Trophoblast cell (in vitro differentiated cells and primary cell): ENCODE results near the gene SLC4A4. TPM values are rescaled to one million over a fixed set of nuclear protein-coding genes. Genes with fewer than 3 reads are reported as not detected.

Experiments
- DNase-seq, 2 donors: peaks; one replicate each; pipeline ENCODE4 v3.0.0-alpha.2; 2016
- H2AFZ ChIP-seq: 2 replicates; pipeline ENCODE4 v1.6.1; 2013; ENCODE audit warnings: low read length, moderate library complexity, mild to moderate bottlenecking; ENCODE audit not compliant: insufficient read depth, poor library complexity
- H2AK5ac ChIP-seq: 2 replicates; pipeline ENCODE4 v1.6.1; 2013; ENCODE audit warnings: mild to moderate bottlenecking, low read length
- H2BK120ac ChIP-seq: 2 replicates; pipeline ENCODE4 v1.6.1; 2013; ENCODE audit warnings: low read length, mild to moderate bottlenecking, moderate library complexity; ENCODE audit not compliant: insufficient read depth, poor library complexity
- H2BK12ac ChIP-seq: 2 replicates; pipeline ENCODE4 v1.6.1; 2013; ENCODE audit warnings: mild to moderate bottlenecking, low read length, moderate library complexity
- H2BK5ac ChIP-seq: 2 replicates; pipeline ENCODE4 v1.6.1; 2013; ENCODE audit warnings: low read length, low read depth, moderate library complexity, mild to moderate bottlenecking; ENCODE audit not compliant: poor library complexity
- H3K14ac ChIP-seq: 2 replicates; pipeline ENCODE4 v1.6.1; 2013; ENCODE audit warnings: mild to moderate bottlenecking, low read length
- H3K18ac ChIP-seq: 2 replicates; pipeline ENCODE4 v1.6.1; 2013; ENCODE audit warnings: mild to moderate bottlenecking, low read length
- H3K23ac ChIP-seq: 2 replicates; pipeline ENCODE4 v1.6.1; 2013; ENCODE audit warnings: low read length
- H3K27ac ChIP-seq: 2 replicates; pipeline ENCODE4 v1.5.1; 2013; ENCODE audit warnings: low read depth, mild to moderate bottlenecking, inconsistent platforms, low read length, moderate library complexity
- H3K27me3 ChIP-seq: 2 replicates; pipeline ENCODE4 v1.6.1; 2013; ENCODE audit warnings: inconsistent platforms, mild to moderate bottlenecking, low read length, moderate library complexity; ENCODE audit not compliant: insufficient read depth
- H3K36me3 ChIP-seq, 2 experiments: 1 replicate in 1 of 2; 2 replicates in 1 of 2; pipeline ENCODE4 v1.6.1; 2013; ENCODE audit warnings: low read length in 2 of 2, mild to moderate bottlenecking in 2 of 2, moderate library complexity in 1 of 2; ENCODE audit not compliant: insufficient read depth in 2 of 2, control insufficient read depth in 1 of 2
- H3K4ac ChIP-seq: 2 replicates; pipeline ENCODE4 v1.6.1; 2013; ENCODE audit warnings: low read depth, mild to moderate bottlenecking, low read length, moderate library complexity
- H3K4me1 ChIP-seq, 2 experiments: 1 replicate in 1 of 2; 2 replicates in 1 of 2; pipeline ENCODE4 v1.6.1; 2013; ENCODE audit warnings: low read length in 2 of 2, mild to moderate bottlenecking in 2 of 2, moderate library complexity in 1 of 2; ENCODE audit not compliant: insufficient read depth in 2 of 2, control insufficient read depth in 1 of 2
- H3K4me2 ChIP-seq: 2 replicates; pipeline ENCODE4 v1.6.1; 2013; ENCODE audit warnings: inconsistent platforms, mild to moderate bottlenecking, low read length, moderate library complexity
- H3K4me3 ChIP-seq: 2 replicates; pipeline ENCODE4 v1.5.1; 2013; ENCODE audit warnings: mild to moderate bottlenecking, low read depth, low read length, inconsistent platforms
- H3K79me1 ChIP-seq: one replicate; pipeline ENCODE4 v1.6.1; 2013; ENCODE audit warnings: low read length
- H3K79me2 ChIP-seq: 2 replicates; pipeline ENCODE4 v1.6.1; 2013; ENCODE audit warnings: low read length, mild to moderate bottlenecking; ENCODE audit not compliant: control insufficient read depth, insufficient read depth, poor library complexity
- H3K9ac ChIP-seq: 2 replicates; pipeline ENCODE4 v1.6.1; 2013; ENCODE audit warnings: mild to moderate bottlenecking, low read length
- H3K9me3 ChIP-seq: 2 replicates; pipeline ENCODE4 v1.6.1; 2013; ENCODE audit warnings: low read depth, mild to moderate bottlenecking, control low read depth, inconsistent platforms, low read length; ENCODE audit not compliant: insufficient read depth
- H4K12ac ChIP-seq: 2 replicates; pipeline ENCODE4 v1.6.1; 2013; ENCODE audit warnings: low read depth, mild to moderate bottlenecking, low read length, moderate library complexity
- H4K8ac ChIP-seq: 2 replicates; pipeline ENCODE4 v1.6.1; 2013; ENCODE audit warnings: low read depth, mild to moderate bottlenecking, low read length, moderate library complexity
- H4K91ac ChIP-seq: one replicate; pipeline ENCODE4 v1.6.1; 2013; ENCODE audit warnings: low read depth, mild to moderate bottlenecking, low read length, moderate library complexity
- WGBS: extraction: QIAGEN DNeasy Blood & Tissue Kit; methylation state at CpG from one replicate; pipeline ENCODE4 v1.1.7; 2013; ENCODE audit warnings: missing lambda C conversion rate; ENCODE audit not compliant: insufficient read length, insufficient coverage; ENCODE audit errors: extremely low coverage; 5-methylcytosine and 5-hydroxymethylcytosine counted together
- polyA plus RNA-seq: library from polyadenylated mRNA; stranded (reverse); fragments of 200-250 nt; gene quantifications from 2 replicates; pipeline ENCODE4 v1.2.3, GENCODE V29; 2013

SLC4A4 gene
- 2.5 and 2.7 TPM in 2 replicates for polyA plus RNA-seq

DNA sequence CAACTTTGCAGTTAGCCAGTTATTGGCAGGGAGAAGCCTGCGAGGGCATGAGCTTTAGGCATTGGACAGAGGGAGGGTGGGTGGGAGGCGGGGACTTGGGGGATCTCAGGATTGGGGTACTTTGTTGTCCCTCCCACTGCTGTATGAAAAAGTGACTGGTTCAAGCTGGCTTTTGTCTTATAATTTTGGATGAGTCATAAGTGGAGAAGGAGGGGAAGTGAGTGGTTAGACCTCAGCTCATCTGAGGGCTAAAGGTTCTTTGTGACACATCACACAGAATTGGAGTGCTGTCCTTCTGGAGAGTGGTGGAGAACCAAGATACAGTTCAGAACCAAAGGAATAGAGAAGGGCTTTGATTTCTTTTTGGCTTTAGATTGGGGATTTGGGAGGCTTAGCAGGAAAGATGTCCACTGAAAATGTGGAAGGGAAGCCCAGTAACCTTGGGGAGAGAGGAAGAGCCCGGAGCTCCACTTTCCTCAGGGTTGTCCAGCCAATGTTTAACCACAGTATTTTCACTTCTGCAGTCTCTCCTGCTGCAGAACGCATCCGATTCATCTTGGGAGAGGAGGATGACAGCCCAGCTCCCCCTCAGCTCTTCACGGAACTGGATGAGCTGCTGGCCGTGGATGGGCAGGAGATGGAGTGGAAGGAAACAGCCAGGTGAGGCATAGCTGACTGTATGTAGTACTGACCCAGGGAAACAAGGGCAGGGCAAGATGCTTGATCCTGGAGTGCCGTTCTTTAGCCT is at the start of gene SLC4A4:
SLC4A4 (plus strand) TSS at position 175 of the 748 bp plus-strand sequence.
- Histone ChIP-seq H3K18ac (no peak within 1 kb of the TSS), H4K91ac (no peak within 1 kb of the TSS), H3K23ac (no peak within 1 kb of the TSS), H3K4me1 (no peaks in the 10 kb centered on the region), H2AFZ (no peak within 1 kb of the TSS), H3K4me2 (no peak within 1 kb of the TSS), H3K14ac (no peak within 1 kb of the TSS), H3K79me2 (no peaks in the 10 kb centered on the region), H3K9ac (no peak within 1 kb of the TSS), H3K4ac (no peak within 1 kb of the TSS), H3K27ac (no peak within 1 kb of the TSS), H3K79me1 (no peaks in the 10 kb centered on the region), H3K36me3 (no peaks in the 10 kb centered on the region), H3K4me3 (no peak within 1 kb of the TSS), H2BK120ac (no peak within 1 kb of the TSS), H2BK12ac (no peak within 1 kb of the TSS), H3K9me3 (no peaks in the 10 kb centered on the region), H4K12ac (no peak within 1 kb of the TSS), H3K27me3 (no peaks in the 10 kb centered on the region), H2AK5ac (no peak within 1 kb of the TSS), H4K8ac (no peak within 1 kb of the TSS), H2BK5ac (no peak within 1 kb of the TSS)
- WGBS, result no CpG with 5 or more reads among the region's 8 CpGs
- no peak for DNase-seq

DNA sequence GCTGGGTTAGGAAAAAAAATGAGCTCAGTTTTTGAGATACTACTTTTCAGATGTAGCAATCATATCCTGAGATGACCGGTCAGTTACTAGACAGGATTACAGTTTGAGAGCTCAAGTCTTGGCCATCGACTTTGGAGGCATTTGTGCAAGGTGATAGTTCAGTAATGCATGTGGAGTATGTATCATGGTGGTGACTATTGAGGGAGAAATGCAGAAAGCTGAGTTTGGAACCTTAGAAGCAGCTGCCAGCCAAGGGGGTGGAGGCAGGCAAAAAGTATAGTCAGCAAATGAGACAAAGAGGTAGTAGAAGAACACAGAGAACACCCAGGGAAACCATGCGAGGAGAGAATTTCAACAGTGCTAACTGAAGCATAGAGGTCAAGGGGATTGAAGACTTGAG is 48.7 kb upstream of the SLC4A4 start:
- no peak overlapping the region for H3K9ac ChIP-seq
- H3K9me3 ChIP-seq, result no peaks in the 10 kb centered on the region

DNA sequence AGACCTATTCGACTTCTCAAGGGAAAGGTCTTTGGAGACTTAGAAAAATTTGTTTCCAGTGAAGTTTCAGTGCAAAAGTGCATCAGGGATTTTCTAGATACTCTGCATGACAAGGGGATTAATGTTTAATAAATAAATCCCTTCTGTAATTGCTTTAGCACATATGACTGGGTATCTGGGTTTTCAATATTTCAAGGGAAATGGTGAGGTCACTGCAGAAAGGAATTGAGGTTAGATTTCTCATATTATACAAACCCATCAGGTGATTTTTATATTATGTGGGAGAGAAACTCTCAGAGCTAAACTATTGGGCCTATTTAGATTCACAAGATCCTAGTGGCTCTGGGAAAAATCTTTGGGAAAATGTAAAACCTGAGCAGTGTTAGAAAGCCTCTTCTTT is 48.3 kb upstream of the SLC4A4 start:
- no peak overlapping the region for H2BK5ac ChIP-seq
- H3K4me3 ChIP-seq, result no peak overlapping the region
- no peak overlapping the region for H4K12ac ChIP-seq
- H3K9me3 ChIP-seq, result no peaks in the 10 kb centered on the region
- no peak overlapping the region for H3K14ac ChIP-seq
- H3K4me2 ChIP-seq, result no peak overlapping the region
- no peak overlapping the region for H2AFZ ChIP-seq
- no peak overlapping the region for H3K23ac ChIP-seq
- H2BK120ac ChIP-seq, result no peak overlapping the region
- no peak for DNase-seq
- H3K18ac ChIP-seq, result no peak overlapping the region
- H3K4ac ChIP-seq, result no peak overlapping the region
- no peak overlapping the region for H2BK12ac ChIP-seq
- no CpG with 5 or more reads among the region's 1 CpG for WGBS
- H3K79me1 ChIP-seq, result no peaks in the 10 kb centered on the region
- no peaks in the 10 kb centered on the region for H3K36me3 ChIP-seq
- no peaks in the 10 kb centered on the region for H3K4me1 ChIP-seq
- H3K27ac ChIP-seq, result no peak overlapping the region
- H3K79me2 ChIP-seq, result no peaks in the 10 kb centered on the region
- no peak overlapping the region for H4K91ac ChIP-seq
- H3K27me3 ChIP-seq, result no peaks in the 10 kb centered on the region
- H3K9ac ChIP-seq, result no peak overlapping the region
- no peak overlapping the region for H4K8ac ChIP-seq
- H2AK5ac ChIP-seq, result no peak overlapping the region

More for the DNA sequence above, 48.7 kb upstream of the SLC4A4 start:
- Histone ChIP-seq H3K27me3 (no peaks in the 10 kb centered on the region), H4K12ac (no peak overlapping the region), H2AFZ (no peak overlapping the region), H3K14ac (no peak overlapping the region), H3K4me1 (no peaks in the 10 kb centered on the region), H3K27ac (no peak overlapping the region), H3K4me3 (no peak overlapping the region), H2BK5ac (no peak overlapping the region), H3K18ac (no peak overlapping the region), H3K79me2 (no peaks in the 10 kb centered on the region), H2AK5ac (no peak overlapping the region), H2BK120ac (no peak overlapping the region), H4K91ac (no peak overlapping the region), H3K36me3 (no peaks in the 10 kb centered on the region), H3K4ac (no peak overlapping the region), H2BK12ac (no peak overlapping the region), H4K8ac (no peak overlapping the region), H3K23ac (no peak overlapping the region), H3K4me2 (no peak overlapping the region), H3K79me1 (no peaks in the 10 kb centered on the region)
- DNase-seq, result peak; percentile 82 to 93
- WGBS, result no CpG with 5 or more reads among the region's 3 CpGs

DNA sequence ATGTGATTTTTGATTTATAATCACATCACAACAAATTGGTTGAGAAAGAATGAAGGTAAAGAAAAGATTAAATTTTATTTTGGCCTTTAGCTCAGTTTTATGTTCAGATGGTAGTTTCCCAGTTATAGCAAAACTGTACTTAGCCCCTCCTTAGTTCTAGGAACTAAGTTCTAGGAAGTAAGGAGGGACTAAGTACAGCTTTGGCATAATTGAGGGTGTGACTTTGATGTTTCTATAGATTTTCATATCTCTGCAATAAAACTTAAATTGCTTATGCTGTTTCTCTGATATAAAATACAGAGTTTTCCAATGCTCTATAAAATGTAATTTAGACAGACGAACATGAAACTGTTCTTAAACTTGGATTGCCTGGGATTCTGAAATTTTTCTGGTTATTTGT is 46.6 kb upstream of the SLC4A4 start:
- Histone ChIP-seq H2BK12ac (no peak overlapping the region), H4K91ac (no peak overlapping the region), H3K18ac (no peak overlapping the region), H3K4ac (no peak overlapping the region), H2BK5ac (no peak overlapping the region), H2BK120ac (no peak overlapping the region), H3K4me1 (no peaks in the 10 kb centered on the region), H3K36me3 (no peaks in the 10 kb centered on the region), H3K23ac (no peak overlapping the region), H4K8ac (no peak overlapping the region), H2AK5ac (no peak overlapping the region), H3K14ac (no peak overlapping the region), H3K9me3 (no peaks in the 10 kb centered on the region), H3K27ac (no peak overlapping the region), H3K27me3 (no peaks in the 10 kb centered on the region), H3K4me2 (no peak overlapping the region), H3K79me1 (no peaks in the 10 kb centered on the region), H3K79me2 (no peaks in the 10 kb centered on the region), H3K4me3 (no peak overlapping the region), H3K9ac (no peak overlapping the region), H4K12ac (no peak overlapping the region), H2AFZ (no peak overlapping the region)
- no CpG with 5 or more reads among the region's 1 CpG for WGBS
- no peak for DNase-seq
